HCT116 (cell line): Measurements from ENCODE around the gene VASH1. TPM values are rescaled to one million over a fixed set of nuclear protein-coding genes. Genes with fewer than 3 reads are reported as not detected.

Experiments
- ATAC-seq: fragments of 200-7000 bp; cut with Tn5 transposase; 2 replicates; pipeline ENCODE4 v1.9.1; 2020; ENCODE audit warnings: mild to moderate bottlenecking, moderate library complexity
- BruUV-seq: library from RNA; stranded (reverse); fragments of 400-500 nt; replicated peaks from 2 replicates; lab custom pipeline; 2021; lab: Mats Ljungman, UMichigan
- CTCF ChIA-PET: fragments of 300-600 bp; sonication (Branson Sonifier 250); formaldehyde crosslinking; loops from one replicate; lab custom pipeline; 2021; ENCODE audit warnings: antibody characterized with exemption; lab: Charles Lee
- POLR2A ChIA-PET: fragments of 300-600, 350-600 bp; sonication (Branson Sonifier 250); formaldehyde crosslinking; loops from one replicate; lab custom pipeline; 2021; ENCODE audit warnings: antibody characterized with exemption; lab: Charles Lee
- RAD21 ChIA-PET, 2 experiments: fragments of 300-600 bp; sonication (Branson Sonifier 250); formaldehyde crosslinking; loops; one replicate each; lab custom pipeline; 2023; ENCODE audit warnings: low total read pairs in 2 of 2; ENCODE audit not compliant: uncharacterized antibody in 2 of 2, unreplicated experiment in 2 of 2, low non-redundant PET in 1 of 2; lab: Charles Lee
- DNase-seq: peaks from one replicate; pipeline ENCODE4 v3.0.0-alpha.2; 2010; ENCODE audit warnings: low read depth, low spot score
- H2AFZ ChIP-seq: fragments of 200-600 bp; shearing (Covaris generic), sonication (generic); 2 replicates; pipeline ENCODE4 v1.6.1; 2017; ENCODE audit warnings: low read depth, mixed run types, mixed read lengths, antibody characterized with exemption, low read length; ENCODE audit not compliant: poor library complexity, severe bottlenecking
- H3K27ac ChIP-seq: 2 replicates; pipeline ENCODE4 v1.5.1; 2012; ENCODE audit warnings: low read depth, low read length
- H3K27me3 ChIP-seq: fragments of 200-600 bp; sonication (generic); 2 replicates; pipeline ENCODE4 v1.6.1; 2016; ENCODE audit warnings: mixed run types, low read length, mixed read lengths; ENCODE audit not compliant: insufficient read depth
- H3K36me3 ChIP-seq, 2 experiments: fragments of 200-500 bp in 1 of 2; fragments of 200-600 bp in 1 of 2; sonication (Bioruptor generic) in 1 of 2; sonication (generic) in 1 of 2; 2 replicates each; pipeline versions ENCODE4 v1.5.1 to v1.6.1; 2014 to 2016; ENCODE audit warnings: low read length in 2 of 2, inconsistent platforms in 1 of 2, mixed read lengths in 1 of 2, mixed run types in 1 of 2; ENCODE audit not compliant: insufficient read depth in 2 of 2, control insufficient read depth in 1 of 2
- H3K4me1 ChIP-seq, 2 experiments: fragments of 200-600 bp in 1 of 2; sonication (generic) in 1 of 2; 2 replicates each; pipeline versions ENCODE4 v1.5.1 to v1.6.1; 2012 to 2017; ENCODE audit warnings: low read length in 2 of 2, inconsistent platforms in 1 of 2, mild to moderate bottlenecking in 1 of 2, mixed read lengths in 1 of 2, mixed run types in 1 of 2, moderate library complexity in 1 of 2; ENCODE audit not compliant: insufficient read depth in 2 of 2, control insufficient read depth in 1 of 2
- H3K4me2 ChIP-seq: fragments of 200-600 bp; sonication (generic); 2 replicates; pipeline ENCODE4 v1.6.1; 2017; ENCODE audit warnings: mixed run types, low read length, mixed read lengths
- H3K4me3 ChIP-seq, 2 experiments: fragments of 200-600 bp in 1 of 2; sonication (generic) in 1 of 2; replicated peaks in 1 of 2; 2 replicates each; pipeline ENCODE4 v1.5.1; 2011 to 2016; ENCODE audit warnings: low read length in 2 of 2, control low read depth in 1 of 2, low read depth in 1 of 2, mild to moderate bottlenecking in 1 of 2, mixed read lengths in 1 of 2, mixed run types in 1 of 2
- H3K79me2 ChIP-seq: fragments of 200-600 bp; sonication (generic); 2 replicates; pipeline ENCODE4 v1.6.1; 2017; ENCODE audit warnings: mild to moderate bottlenecking, mixed run types, low read length, moderate library complexity, mixed read lengths; ENCODE audit not compliant: insufficient read depth
- H3K9ac ChIP-seq: fragments of 200-600 bp; sonication (generic); 2 replicates; pipeline ENCODE4 v1.6.1; 2016; ENCODE audit warnings: low read length, mixed read lengths
- H3K9me2 ChIP-seq: fragments of 200-600 bp; sonication (generic), shearing (Covaris generic); 2 replicates; pipeline ENCODE4 v1.6.1; 2017; ENCODE audit warnings: mixed run types, mild to moderate bottlenecking, moderate library complexity; ENCODE audit not compliant: insufficient read depth
- H3K9me3 ChIP-seq, 2 experiments: fragments of 200-500 bp in 1 of 2; fragments of 200-600 bp in 1 of 2; sonication (Bioruptor generic) in 1 of 2; sonication (generic) in 1 of 2; 2 replicates each; pipeline ENCODE4 v1.6.1; 2014 to 2017; ENCODE audit warnings: low read length in 2 of 2, mixed read lengths in 2 of 2, inconsistent platforms in 1 of 2, low read depth in 1 of 2, mild to moderate bottlenecking in 1 of 2, mixed run types in 1 of 2, moderate library complexity in 1 of 2; ENCODE audit not compliant: control insufficient read depth in 1 of 2, insufficient read depth in 1 of 2
- H4K20me1 ChIP-seq: fragments of 200-600 bp; sonication (generic), shearing (Covaris generic); 2 replicates; pipeline ENCODE4 v1.6.1; 2017; ENCODE audit warnings: mixed run types, mild to moderate bottlenecking, moderate library complexity; ENCODE audit not compliant: insufficient read depth
- ATF3 ChIP-seq: IDR thresholded peaks from 2 replicates; pipeline ENCODE4 v1.6.1; 2012
- EGR1 ChIP-seq: IDR thresholded peaks from 2 replicates; pipeline ENCODE4 v1.6.1; 2012; ENCODE audit warnings: low read depth
- ELF1 ChIP-seq: IDR thresholded peaks from 2 replicates; pipeline ENCODE4 v1.6.1; 2012; ENCODE audit warnings: low read depth, borderline replicate concordance
- EZH2phosphoT487 ChIP-seq: fragments of 200-600 bp; IDR thresholded peaks from 2 replicates; pipeline ENCODE4 v1.6.1; 2018; ENCODE audit warnings: antibody characterized with exemption, borderline replicate concordance
- FOSL1 ChIP-seq: IDR thresholded peaks from 2 replicates; pipeline ENCODE4 v1.6.1; 2012; ENCODE audit warnings: low read depth
- JUND ChIP-seq: IDR thresholded peaks from 2 replicates; pipeline ENCODE4 v1.6.1; 2012
- POLR2A ChIP-seq: IDR thresholded peaks from 2 replicates; pipeline ENCODE4 v1.7.0; 2011; ENCODE audit warnings: borderline replicate concordance; ENCODE audit not compliant: insufficient read depth, insufficient read length; ENCODE audit errors: extremely low read depth
- POLR2AphosphoS5 ChIP-seq: IDR thresholded peaks from 2 replicates; pipeline ENCODE4 v1.6.1; 2011; ENCODE audit warnings: mild to moderate bottlenecking, low read depth, low read length, moderate library complexity
- SIN3A ChIP-seq: IDR thresholded peaks from 2 replicates; pipeline ENCODE4 v1.6.1; 2012; ENCODE audit warnings: low read depth
- SP1 ChIP-seq: IDR thresholded peaks from 2 replicates; pipeline ENCODE4 v1.6.1; 2012; ENCODE audit warnings: low read depth
- SRF ChIP-seq: IDR thresholded peaks from 2 replicates; pipeline ENCODE4 v1.6.1; 2012; ENCODE audit warnings: low read depth
- TCF7L2 ChIP-seq: IDR thresholded peaks from 2 replicates; pipeline ENCODE4 v1.7.0; 2011; ENCODE audit warnings: borderline replicate concordance, inconsistent platforms; ENCODE audit not compliant: insufficient read depth, insufficient read length; ENCODE audit errors: extremely low read depth
- YY1 ChIP-seq: IDR thresholded peaks from 2 replicates; pipeline ENCODE4 v1.6.1; 2011; ENCODE audit warnings: low read length, low read depth, moderate library complexity, mild to moderate bottlenecking; ENCODE audit not compliant: insufficient replicate concordance; ENCODE audit errors: extremely low read depth
- ZBTB33 ChIP-seq: IDR thresholded peaks from 2 replicates; pipeline ENCODE4 v1.6.1; 2011; ENCODE audit warnings: mild to moderate bottlenecking, low read length, moderate library complexity; ENCODE audit not compliant: insufficient replicate concordance; ENCODE audit errors: extremely low read depth
- ZFX ChIP-seq: fragments of 450-650 bp; IDR thresholded peaks from 2 replicates; pipeline ENCODE4 v1.6.1; 2017
- ZNF274 ChIP-seq: fragments of 200-500 bp; sonication (Bioruptor generic); IDR thresholded peaks from 2 replicates; pipeline ENCODE4 v1.6.1; 2014; ENCODE audit warnings: mild to moderate bottlenecking, low read depth, low read length, inconsistent platforms
- intact Hi-C: fragments of 100-400 bp; cut with micrococcal nuclease; formaldehyde crosslinking; loops from 2 replicates; pipeline ENCODE4 v1.10.0; 2022
- total RNA-seq: library from RNA; stranded (reverse); gene quantifications from one replicate; pipeline ENCODE4 v1.2.1, GENCODE V29; 2021; ENCODE audit not compliant: unreplicated experiment
- TF ChIP-seq, protein P1 (sequence below): IDR thresholded peaks from 2 replicates; pipeline ENCODE4 v1.6.1; 2012; ENCODE audit warnings: low read depth
- TF ChIP-seq, protein P2 (sequence below): IDR thresholded peaks from 2 replicates; pipeline ENCODE4 v1.6.1; 2012

The VASH1 gene
- total RNA-seq, 1 experiment from 2014 or later = 13.3 TPM

DNA sequence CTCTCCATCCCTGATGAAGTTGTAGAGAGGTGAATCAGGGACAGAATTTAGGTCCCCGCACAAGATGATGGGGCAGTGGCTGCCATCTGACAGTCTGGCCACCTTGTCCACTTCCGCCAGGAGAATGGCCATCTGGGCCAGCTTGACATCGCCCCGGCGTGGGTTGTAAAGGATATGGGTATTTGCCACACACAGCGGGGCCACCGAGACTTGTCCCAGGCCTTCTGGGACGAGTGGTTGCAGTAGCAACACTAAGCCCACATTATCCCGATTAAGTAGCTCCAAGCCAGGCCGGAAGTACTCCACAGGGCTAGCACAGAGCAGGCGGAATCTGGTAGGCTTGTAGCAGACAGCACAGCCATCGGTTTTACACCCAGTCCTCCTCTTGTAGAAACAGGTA lies 45.2 kb downstream of the VASH1 start:
- Histone ChIP-seq H4K20me1 (no peaks in the 10 kb centered on the region), H3K9me2 (no peaks in the 10 kb centered on the region), H3K9ac (no peak overlapping the region), H3K79me2 (peaks cover 12% of the 10 kb centered on the region), H3K4me1 (peaks cover 1 to 8% of the 10 kb centered on the region in 2 experiments; a peak in 3 of 4 replicates), H3K36me3 (peaks cover 27 to 32% of the 10 kb centered on the region in 2 experiments; a peak in 3 of 4 replicates), H3K9me3 (no peaks in the 10 kb centered on the region), H3K4me2 (no peak overlapping the region), H3K27me3 (no peaks in the 10 kb centered on the region), H3K27ac (no peak overlapping the region), H2AFZ (no peak overlapping the region), H3K4me3 (no peak overlapping the region)
- ChIA-PET CTCF (no interaction called here), RAD21 (no interaction called here), POLR2A (no interaction called here)
- DNase-seq (no peak), ATAC-seq (no peak)
- no TSS peak for BruUV-seq
- intact Hi-C loops = no loop called here
- no peak for TF ChIP-seq TCF7L2
- TF ChIP-seq POLR2A = no peak
- TF ChIP-seq JUND = no peak
- TF ChIP-seq EGR1 = no peak
- TF ChIP-seq SIN3A = no peak
- no peak for TF ChIP-seq EZH2phosphoT487
- TF ChIP-seq, protein P1, sequence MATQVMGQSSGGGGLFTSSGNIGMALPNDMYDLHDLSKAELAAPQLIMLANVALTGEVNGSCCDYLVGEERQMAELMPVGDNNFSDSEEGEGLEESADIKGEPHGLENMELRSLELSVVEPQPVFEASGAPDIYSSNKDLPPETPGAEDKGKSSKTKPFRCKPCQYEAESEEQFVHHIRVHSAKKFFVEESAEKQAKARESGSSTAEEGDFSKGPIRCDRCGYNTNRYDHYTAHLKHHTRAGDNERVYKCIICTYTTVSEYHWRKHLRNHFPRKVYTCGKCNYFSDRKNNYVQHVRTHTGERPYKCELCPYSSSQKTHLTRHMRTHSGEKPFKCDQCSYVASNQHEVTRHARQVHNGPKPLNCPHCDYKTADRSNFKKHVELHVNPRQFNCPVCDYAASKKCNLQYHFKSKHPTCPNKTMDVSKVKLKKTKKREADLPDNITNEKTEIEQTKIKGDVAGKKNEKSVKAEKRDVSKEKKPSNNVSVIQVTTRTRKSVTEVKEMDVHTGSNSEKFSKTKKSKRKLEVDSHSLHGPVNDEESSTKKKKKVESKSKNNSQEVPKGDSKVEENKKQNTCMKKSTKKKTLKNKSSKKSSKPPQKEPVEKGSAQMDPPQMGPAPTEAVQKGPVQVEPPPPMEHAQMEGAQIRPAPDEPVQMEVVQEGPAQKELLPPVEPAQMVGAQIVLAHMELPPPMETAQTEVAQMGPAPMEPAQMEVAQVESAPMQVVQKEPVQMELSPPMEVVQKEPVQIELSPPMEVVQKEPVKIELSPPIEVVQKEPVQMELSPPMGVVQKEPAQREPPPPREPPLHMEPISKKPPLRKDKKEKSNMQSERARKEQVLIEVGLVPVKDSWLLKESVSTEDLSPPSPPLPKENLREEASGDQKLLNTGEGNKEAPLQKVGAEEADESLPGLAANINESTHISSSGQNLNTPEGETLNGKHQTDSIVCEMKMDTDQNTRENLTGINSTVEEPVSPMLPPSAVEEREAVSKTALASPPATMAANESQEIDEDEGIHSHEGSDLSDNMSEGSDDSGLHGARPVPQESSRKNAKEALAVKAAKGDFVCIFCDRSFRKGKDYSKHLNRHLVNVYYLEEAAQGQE = no peak
- TF ChIP-seq ZBTB33 = no peak
- no peak for TF ChIP-seq ELF1
- TF ChIP-seq POLR2AphosphoS5 = no peak
- no peak for TF ChIP-seq ZFX
- no peak for TF ChIP-seq SP1
- TF ChIP-seq FOSL1 = no peak
- TF ChIP-seq, protein P2, sequence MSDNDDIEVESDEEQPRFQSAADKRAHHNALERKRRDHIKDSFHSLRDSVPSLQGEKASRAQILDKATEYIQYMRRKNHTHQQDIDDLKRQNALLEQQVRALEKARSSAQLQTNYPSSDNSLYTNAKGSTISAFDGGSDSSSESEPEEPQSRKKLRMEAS = no peak
- TF ChIP-seq YY1 = no peak
- TF ChIP-seq ZNF274 = no peak
- TF ChIP-seq SRF = no peak
- TF ChIP-seq ATF3 = no peak
